ENCODE data around the gene PICALM. TPM values are rescaled to one million over a fixed set of nuclear protein-coding genes. Genes with fewer than 3 reads are reported as not detected.

The PICALM gene
- total and polyA plus RNA-seq, 2 of the 8 experiments (the other 6 are each of a cell fraction or from before 2014, with no cell fraction given) = 69.4 to 71.3 TPM

GRCh38 chr11:86079421-86079820 is 10.5 kb upstream of the PICALM start:
- Histone ChIP-seq H3K9me3 (ENCODE audit: insufficient read depth in 2 of 2, low read depth in 1 of 2, low read length in 1 of 2) (no peaks in the 10 kb centered on the region), H3K36me3 (ENCODE audit: control insufficient read depth in 2 of 4, insufficient read depth in 4 of 4, low read length in 3 of 4) (no peaks in the 10 kb centered on the region), H3K4me1 (replicated peaks in 1 of 4; ENCODE audit: control insufficient read depth in 3 of 4, insufficient read depth in 4 of 4, low read length in 3 of 4) (no peaks in the 10 kb centered on the region), H3K27ac (ENCODE audit: low read depth, low read length) (no peak overlapping the region), H4K20me1 (replicated peaks in 1 of 2; ENCODE audit: control insufficient read depth in 1 of 2, insufficient read depth in 2 of 2, low read length in 2 of 2) (no peaks in the 10 kb centered on the region), H2BK15ac (ENCODE audit: low read length) (no peak overlapping the region), H3K4me3 (ENCODE audit: extremely low read depth in 1 of 4, insufficient read depth in 2 of 4, low read depth in 3 of 4, low read length in 4 of 4) (no peak overlapping the region), H3K23ac (ENCODE audit: insufficient read length) (no peak overlapping the region), H3K79me2 (ENCODE audit: control insufficient read depth in 1 of 2, insufficient read depth in 2 of 2, low read length in 2 of 2) (no peaks in the 10 kb centered on the region), H3K79me1 (ENCODE audit: low read depth, low read length) (no peaks in the 10 kb centered on the region), H2BK5ac (ENCODE audit: low read depth, low read length) (no peak overlapping the region), H2BK12ac (ENCODE audit: low read depth, low read length) (no peak overlapping the region), H3K4me2 (ENCODE audit: insufficient read depth in 1 of 2, low read depth in 2 of 2, low read length in 2 of 2) (no peak overlapping the region), H2BK20ac (ENCODE audit: low read length) (no peak overlapping the region), H4K91ac (replicated peaks; ENCODE audit: insufficient read length, low read length) (no peak overlapping the region), H4K8ac (ENCODE audit: extremely low read depth, insufficient read depth, low read length) (no peak overlapping the region), H3K9ac (replicated peaks in 1 of 4; ENCODE audit: extremely low read depth in 1 of 4, low read depth in 3 of 4, low read length in 3 of 4) (no peak overlapping the region), H2AFZ (ENCODE audit: low read length) (no peak overlapping the region), H3K18ac (ENCODE audit: extremely low read depth, low read length) (no peak overlapping the region), H2BK120ac (replicated peaks; ENCODE audit: low read depth, low read length) (no peak overlapping the region), H3K56ac (replicated peaks; ENCODE audit: insufficient read length, low read depth, low read length) (no peak overlapping the region), H3K14ac (ENCODE audit: insufficient read length) (no peak overlapping the region), H3K23me2 (ENCODE audit: low read depth, low read length) (no peaks in the 10 kb centered on the region), H4K5ac (ENCODE audit: insufficient read length, low read depth, low read length) (no peak overlapping the region), H3K4ac (replicated peaks; ENCODE audit: insufficient read length, low read depth, low read length) (no peak overlapping the region), H3K27me3 (replicated peaks in 1 of 4; ENCODE audit: control insufficient read depth in 3 of 4, extremely low read depth in 1 of 4, insufficient read depth in 3 of 4, low read length in 3 of 4) (no peaks in the 10 kb centered on the region), H2AK5ac (ENCODE audit: low read depth, low read length) (no peak overlapping the region)
- no peak for DNase-seq (ENCODE audit: low read depth in 1 of 2, low spot score in 2 of 2)
- 87% methylated on average over 3 of the region's 3 CpGs; no CpG with 5 or more reads in 1 of the 2 experiments for WGBS, 2 experiments (ENCODE audit: extremely low coverage in 1 of 2, insufficient coverage in 1 of 2, insufficient read length in 1 of 2, insufficient replicate concordance in 2 of 2, low coverage in 1 of 2, low lambda C conversion rate in 2 of 2, missing lambda C conversion rate in 1 of 2)
- ChIA-PET POLR2A (ENCODE audit: partially characterized antibody) (no interaction called here), CTCF (ENCODE audit: partially characterized antibody) (no interaction called here)
- FAIRE-seq = no peak
- TF ChIP-seq TCF12 (IDR thresholded peaks at IDR 0.05; ENCODE audit: low read depth, low read length) (no peak), CBX5 (IDR thresholded peaks at IDR 0.05; ENCODE audit: low read depth, low read length) (no peak), TEAD4 (IDR thresholded peaks at IDR 0.05; ENCODE audit: low read depth, low read length) (no peak), SIRT6 (IDR thresholded peaks at IDR 0.05; ENCODE audit: low read length) (no peak), POLR2A (IDR thresholded peaks at IDR 0.05; ENCODE audit: control extremely low read depth in 1 of 2, low read depth in 2 of 2, low read length in 2 of 2) (no peak), ATF3 (IDR thresholded peaks at IDR 0.05; ENCODE audit: insufficient read depth, low read depth, low read length) (no peak), SAP30 (IDR thresholded peaks at IDR 0.05; ENCODE audit: insufficient read depth, insufficient replicate concordance, low read length) (no peak), SP4 (IDR thresholded peaks at IDR 0.05; ENCODE audit: low read length) (no peak), RBBP5 (IDR thresholded peaks at IDR 0.05; ENCODE audit: borderline replicate concordance, low read depth, low read length) (no peak), BRCA1 (IDR thresholded peaks at IDR 0.05; ENCODE audit: low read depth, low read length) (no peak), PHF8 (conservative IDR thresholded peaks at IDR 0.05; ENCODE audit: low read depth, low read length) (no peak), ASH2L (IDR thresholded peaks at IDR 0.05; ENCODE audit: low read length) (no peak), GABPA (IDR thresholded peaks at IDR 0.05; ENCODE audit: borderline replicate concordance, insufficient read depth, low read length) (no peak)
- TF ChIP-seq, protein P1, sequence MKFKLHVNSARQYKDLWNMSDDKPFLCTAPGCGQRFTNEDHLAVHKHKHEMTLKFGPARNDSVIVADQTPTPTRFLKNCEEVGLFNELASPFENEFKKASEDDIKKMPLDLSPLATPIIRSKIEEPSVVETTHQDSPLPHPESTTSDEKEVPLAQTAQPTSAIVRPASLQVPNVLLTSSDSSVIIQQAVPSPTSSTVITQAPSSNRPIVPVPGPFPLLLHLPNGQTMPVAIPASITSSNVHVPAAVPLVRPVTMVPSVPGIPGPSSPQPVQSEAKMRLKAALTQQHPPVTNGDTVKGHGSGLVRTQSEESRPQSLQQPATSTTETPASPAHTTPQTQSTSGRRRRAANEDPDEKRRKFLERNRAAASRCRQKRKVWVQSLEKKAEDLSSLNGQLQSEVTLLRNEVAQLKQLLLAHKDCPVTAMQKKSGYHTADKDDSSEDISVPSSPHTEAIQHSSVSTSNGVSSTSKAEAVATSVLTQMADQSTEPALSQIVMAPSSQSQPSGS (IDR thresholded peaks at IDR 0.05; ENCODE audit: low read length) = no peak

All from H1 (cell line).